NCI-H460 (cell line): ENCODE measurements around the gene ALOX15B. TPM values are rescaled to one million over a fixed set of nuclear protein-coding genes. Genes with fewer than 3 reads are reported as not detected.
"Not testable (repeated sequence)": the region's sequence is repeated elsewhere in the genome, so short reads cannot be mapped to it uniquely, and the experiment has no call there.

Experiments used
- DNase-seq: peaks from one replicate; pipeline ENCODE4 v3.0.0-alpha.2; 2016; ENCODE audit warnings: low read depth; ENCODE audit errors: extremely low read depth
- total RNA-seq: library from RNA; depleted of rRNA; stranded (reverse); fragments of >200 nt; shearing (Covaris generic); gene quantifications from 2 replicates; pipeline ENCODE4 v1.2.3, GENCODE V29; 2014

ALOX15B gene
- total RNA-seq, 1 experiment from 2014 or later, result not detected

GRCh38 chr17:8061851-8062250 is 23.0 kb downstream of the ALOX15B start:
- not testable (repeated sequence) for DNase-seq

GRCh38 chr17:8062435-8062806 is 23.6 kb downstream of the ALOX15B start:
- no peak for DNase-seq

GRCh38 chr17:8062807-8063483 is 24.1 kb downstream of the ALOX15B start:
- no peak for DNase-seq

DNA sequence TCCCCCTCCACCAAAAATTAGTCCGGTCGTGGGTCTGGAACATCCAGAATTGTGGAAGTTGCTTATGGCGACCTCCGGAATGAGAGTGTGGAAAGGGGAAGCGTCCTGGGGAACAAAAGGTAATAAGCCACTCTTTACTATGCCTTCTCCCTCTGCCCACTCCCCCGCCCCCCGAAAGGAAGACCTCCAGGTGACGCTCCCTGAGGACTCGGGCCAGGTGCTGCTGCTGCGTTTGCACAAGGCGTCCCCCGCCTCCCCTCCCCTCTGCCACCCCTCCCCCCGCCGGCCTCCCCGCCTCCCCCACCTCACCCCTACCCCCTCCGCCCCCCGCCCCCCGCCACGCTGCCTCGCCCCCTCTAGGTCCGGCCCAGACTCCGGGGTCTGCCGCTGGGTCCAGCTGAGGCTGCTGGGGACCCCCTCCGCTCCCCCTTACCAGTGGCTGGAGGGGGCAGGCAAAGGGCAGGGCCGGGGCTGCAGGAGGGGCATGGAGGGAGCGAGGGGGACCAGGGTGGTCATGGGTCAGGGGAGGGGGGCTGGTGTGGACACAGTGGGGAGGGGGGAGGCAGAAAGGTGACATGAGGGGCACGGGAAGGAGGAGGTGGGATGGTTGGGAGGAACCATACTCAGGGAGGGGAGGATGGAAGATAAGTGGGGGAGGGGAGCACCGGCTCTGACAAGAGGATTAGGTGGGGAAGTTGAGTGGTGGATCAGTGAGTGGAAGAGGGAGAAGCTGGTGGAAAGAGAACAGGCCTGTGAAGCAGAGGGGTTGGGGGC is 25.1 kb downstream of the ALOX15B start:
- no peak for DNase-seq

- no peak for DNase-seq
Observed at GRCh38 chr17:8064561-8065019, 25.7 kb downstream of the ALOX15B start.

DNA sequence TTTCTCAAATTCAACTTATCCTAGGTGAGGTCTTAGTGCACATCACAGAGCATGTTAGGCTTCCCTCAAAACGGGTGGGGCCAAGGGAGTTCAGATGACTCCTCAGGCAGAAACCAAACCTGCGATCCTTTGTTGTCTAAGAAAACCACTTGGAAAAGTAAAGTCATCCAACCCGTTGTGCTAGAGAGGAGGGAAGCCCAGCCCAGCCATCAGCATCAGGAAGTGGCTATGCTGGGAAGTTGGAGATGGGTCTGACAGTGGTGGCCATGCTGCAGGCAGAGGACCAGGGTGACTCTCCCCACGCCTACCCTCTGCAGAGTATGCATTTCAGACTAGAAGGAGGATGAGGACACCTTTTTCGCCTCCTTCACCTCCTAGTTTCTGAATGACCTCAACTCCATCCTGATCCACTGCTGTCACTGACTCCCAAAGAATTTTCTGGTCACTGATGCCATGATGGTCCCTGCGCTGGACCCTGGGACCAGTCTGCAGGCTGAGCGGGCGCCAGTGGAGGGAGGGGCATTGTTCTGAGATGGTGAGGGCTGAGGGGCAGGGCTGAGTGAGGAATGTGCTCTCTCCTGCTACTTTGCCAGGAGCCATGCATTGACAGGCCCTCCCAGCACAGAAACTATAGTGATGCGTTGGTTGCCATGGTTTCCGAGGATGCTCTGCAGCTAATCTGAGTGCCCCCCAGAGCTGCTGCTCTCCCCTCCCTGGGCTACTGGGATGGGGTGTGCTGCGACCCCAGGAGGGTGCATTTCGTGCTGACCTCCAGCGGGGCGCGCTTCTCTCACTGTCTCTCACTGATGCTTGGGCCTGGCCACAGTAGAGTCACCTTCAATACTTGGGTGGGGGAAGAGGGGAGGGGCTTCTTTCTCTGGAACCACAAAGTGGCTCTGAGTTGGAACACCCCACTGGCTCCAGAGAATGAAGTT is 28.2 kb downstream of the ALOX15B start:
- DNase-seq, result no peak

- DNase-seq, result no peak
Observed at GRCh38 chr17:8067806-8068205, 28.9 kb downstream of the ALOX15B start.

GRCh38 chr17:8068736-8069586 is 30.1 kb downstream of the ALOX15B start:
- DNase-seq, result no peak

GRCh38 chr17:8069587-8069860 is 30.7 kb downstream of the ALOX15B start:
- DNase-seq, result no peak

DNA sequence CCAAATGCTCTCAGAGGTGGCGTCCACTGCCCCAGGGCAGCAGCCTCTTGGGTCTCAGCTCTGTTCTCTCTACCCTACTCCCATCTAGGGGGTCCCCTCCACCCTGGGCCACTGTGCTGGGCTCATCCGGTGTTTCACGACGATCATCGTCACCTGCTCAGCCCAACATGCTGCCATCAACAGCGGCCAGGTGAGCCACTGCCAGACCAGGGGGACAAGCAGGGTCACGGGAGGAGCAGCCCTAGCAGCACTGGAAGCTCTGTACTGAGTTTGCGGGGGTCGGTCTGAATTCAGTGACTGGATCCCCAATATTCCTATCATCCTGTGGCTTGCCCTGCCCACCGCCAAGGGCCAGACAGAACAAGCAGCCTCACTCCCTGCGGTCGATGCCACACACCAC is 32.6 kb downstream of the ALOX15B start:
- DNase-seq, result no peak

- no peak for DNase-seq
Observed at GRCh38 chr17:8072341-8072728, 33.5 kb downstream of the ALOX15B start.

DNA sequence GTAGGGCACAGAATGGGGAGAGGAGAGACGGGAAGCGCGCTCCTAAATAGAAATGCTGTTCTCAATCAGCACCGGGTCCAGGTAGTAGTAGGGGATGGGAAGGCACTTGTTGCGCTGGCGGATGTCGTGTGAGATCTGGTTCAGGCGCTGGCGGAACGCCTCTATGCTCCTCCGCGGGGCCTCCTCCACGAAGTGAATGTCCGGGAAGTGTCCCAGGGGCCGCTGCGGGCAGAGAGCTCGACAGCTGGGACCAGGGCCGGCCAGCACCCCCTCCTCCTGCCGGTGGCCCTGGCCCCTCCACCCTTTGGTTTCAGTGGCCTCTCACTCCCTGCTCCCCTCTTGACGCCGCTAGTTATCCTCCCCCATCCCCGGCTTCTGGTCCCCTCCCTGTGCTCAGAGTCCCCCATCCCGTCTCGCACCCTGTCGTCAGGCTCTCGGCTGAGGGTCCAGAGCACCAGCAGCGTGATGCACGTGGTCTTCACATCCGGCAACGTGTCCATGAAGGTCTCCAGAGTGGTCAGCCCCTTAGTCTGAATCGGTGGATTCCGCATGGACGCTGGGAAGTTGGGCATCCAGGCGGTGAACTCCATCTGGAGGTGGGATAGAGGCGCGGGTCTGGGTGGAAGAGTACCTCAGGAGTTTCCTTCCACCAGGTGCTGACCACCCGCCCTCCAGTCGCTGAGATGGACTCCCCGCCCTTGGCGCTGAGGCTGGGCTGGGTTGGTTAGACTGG is 34.0 kb downstream of the ALOX15B start:
- no peak for DNase-seq

GRCh38 chr17:8073627-8074484 is 35.0 kb downstream of the ALOX15B start:
- DNase-seq, result peak; percentile 54

- no peak for DNase-seq
Observed at GRCh38 chr17:8074554-8074953, 35.7 kb downstream of the ALOX15B start.

- DNase-seq, result no peak
Observed at GRCh38 chr17:8075081-8075480, 36.2 kb downstream of the ALOX15B start.

DNA sequence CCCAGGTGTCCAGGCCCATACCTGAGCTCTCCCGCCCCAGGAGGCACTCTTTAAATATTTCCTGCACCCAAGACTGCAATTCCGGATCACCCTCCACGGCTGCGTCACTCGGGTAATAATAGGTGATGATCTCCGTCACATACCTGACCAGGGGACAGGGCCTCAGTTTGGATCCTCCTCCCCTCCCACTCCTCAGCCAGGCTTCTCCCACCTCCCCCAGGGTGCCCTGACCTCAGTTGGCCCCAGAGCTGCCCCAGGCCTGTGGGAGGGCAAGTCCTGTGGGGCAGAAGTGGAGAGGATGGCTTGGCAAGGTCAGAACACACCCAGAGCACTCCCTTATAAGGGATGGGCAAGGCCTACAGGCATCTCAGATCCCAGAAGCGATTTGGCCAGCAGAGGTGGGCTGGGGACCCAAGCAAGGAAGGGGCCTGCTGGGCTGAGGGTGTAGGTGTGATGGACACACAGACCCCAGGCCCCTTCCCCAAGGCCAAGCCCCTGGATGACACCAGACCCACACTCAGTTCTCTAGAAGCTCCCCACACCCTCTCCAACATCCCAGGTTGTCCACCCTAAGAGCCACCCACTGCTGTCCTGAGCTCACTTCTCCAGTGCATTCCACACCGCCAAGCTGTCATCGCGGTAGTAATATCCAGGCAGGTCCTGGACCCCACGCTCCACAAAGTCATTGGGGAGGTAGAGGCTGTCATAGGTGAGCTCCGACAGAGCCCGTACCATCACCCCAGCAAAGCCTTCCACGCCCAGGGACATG is 36.9 kb downstream of the ALOX15B start:
- no peak for DNase-seq

DNA sequence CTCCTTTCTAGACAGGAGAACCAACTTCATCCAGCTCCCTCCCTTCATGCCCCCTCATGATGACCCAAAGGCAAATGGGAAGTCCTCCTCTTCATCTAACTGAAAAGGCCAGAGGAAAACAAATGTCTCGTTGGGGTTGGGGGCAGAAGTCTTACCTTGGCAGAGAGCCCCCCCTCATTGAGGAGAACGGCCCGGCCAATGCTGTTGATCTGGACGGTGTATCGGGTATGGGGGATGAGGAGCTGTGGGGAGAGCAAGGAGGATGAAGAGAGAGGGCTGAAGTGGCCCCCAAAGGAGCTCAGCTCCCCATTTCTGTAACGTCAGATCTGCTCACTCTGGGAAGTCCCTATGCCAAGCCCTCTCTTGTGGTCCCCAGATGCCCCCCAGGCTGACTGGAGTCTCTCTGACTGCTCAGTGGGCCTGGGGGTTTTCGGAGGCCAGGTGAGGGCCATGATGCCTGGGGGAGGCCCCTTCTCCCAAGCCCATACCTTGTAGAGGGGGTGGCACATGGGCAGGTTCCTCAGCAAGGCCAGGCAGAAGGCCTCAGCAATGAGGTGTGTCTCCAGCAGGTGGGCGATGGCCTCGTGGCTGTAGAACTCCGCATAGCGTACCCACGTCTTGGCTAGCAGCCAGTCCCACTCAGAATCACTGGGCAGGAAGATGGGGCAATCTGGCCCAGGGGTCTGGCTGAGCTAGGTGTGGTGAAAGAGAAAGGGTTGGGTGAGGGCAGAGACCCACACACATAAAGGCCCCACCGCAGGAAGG is 37.8 kb downstream of the ALOX15B start:
- DNase-seq, result no peak
